H1 (cell line): ENCODE measurements around the gene ADCY2. TPM values are rescaled to one million over a fixed set of nuclear protein-coding genes. Genes with fewer than 3 reads are reported as not detected.

Experiments used
- SP1 ChIP-seq: IDR thresholded peaks from 2 replicates; pipeline ENCODE4 v1.6.1; 2011; ENCODE audit warnings: low read depth, low read length
- polyA plus RNA-seq, 7 experiments: library from polyadenylated mRNA; depleted of rRNA in 3 of 7; stranded (reverse) in 5 of 7; unstranded in 2 of 7; fragments of >200 nt in 5 of 7; fragments of 200-250 nt in 2 of 7; gene quantifications; 1 replicate in 5 of 7; 2 replicates in 1 of 7; 4 replicates in 1 of 7; pipeline versions ENCODE4 v1.2.1 to v1.2.3, GENCODE V29; 2011 to 2013; ENCODE audit warnings: missing spikeins in 2 of 7, mixed read lengths in 2 of 7
- total RNA-seq: library from RNA; stranded (reverse); fragmentation: NEBNext Ultra II Directional; extraction: Animal tissue kit (Norgen Biotek cat#: 25700); gene quantifications from 2 replicates; pipeline ENCODE4 v1.2.1, GENCODE V29; 2021
- TF ChIP-seq, protein P1 (sequence below): IDR thresholded peaks from 2 replicates; pipeline ENCODE4 v1.6.1; 2011; ENCODE audit warnings: low read depth, mild to moderate bottlenecking, low read length; ENCODE audit not compliant: insufficient read depth

The ADCY2 gene
- total and polyA plus RNA-seq, 2 of the 8 experiments (the other 6 are each of a cell fraction or from before 2014, with no cell fraction given): 35.8 to 122 TPM

DNA sequence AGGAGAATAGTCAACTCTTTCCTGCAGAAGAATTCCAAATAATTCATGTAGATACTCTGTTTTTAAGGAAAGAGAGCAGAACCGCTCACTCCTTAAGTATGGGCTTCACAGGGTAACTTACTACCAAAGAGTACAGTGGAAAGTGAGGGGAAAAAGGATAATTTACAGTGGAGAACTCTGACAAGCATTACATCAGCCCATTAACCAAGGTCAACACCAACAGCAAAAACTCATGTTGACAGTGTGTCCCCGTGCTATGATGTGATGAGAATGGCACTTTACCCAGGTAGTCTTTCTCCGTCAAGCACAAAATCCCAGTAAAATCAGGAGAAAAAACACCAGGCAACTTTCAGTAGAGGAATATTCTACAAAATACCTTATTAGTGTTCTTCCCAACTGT is 104.3 kb downstream of the ADCY2 start (continued):
- TF ChIP-seq SP1: no peak
- TF ChIP-seq, protein P1, sequence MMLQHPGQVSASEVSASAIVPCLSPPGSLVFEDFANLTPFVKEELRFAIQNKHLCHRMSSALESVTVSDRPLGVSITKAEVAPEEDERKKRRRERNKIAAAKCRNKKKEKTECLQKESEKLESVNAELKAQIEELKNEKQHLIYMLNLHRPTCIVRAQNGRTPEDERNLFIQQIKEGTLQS: no peak
